B cell (primary cell): ENCODE data around the gene HECTD1.

Experiments
- EZH2 ChIP-seq: IDR thresholded peaks from 2 replicates; pipeline ENCODE4 v1.6.1; 2012; ENCODE audit warnings: borderline replicate concordance, low read depth, mild to moderate bottlenecking, moderate library complexity, low read length; ENCODE audit not compliant: insufficient read depth, poor library complexity, severe bottlenecking
- TF ChIP-seq, protein P1 (sequence below): fragments of 200-600 bp; IDR thresholded peaks from one replicate; pipeline ENCODE4 v1.8.0; 2022; ENCODE audit warnings: antibody characterized with exemption, mild to moderate bottlenecking

DNA sequence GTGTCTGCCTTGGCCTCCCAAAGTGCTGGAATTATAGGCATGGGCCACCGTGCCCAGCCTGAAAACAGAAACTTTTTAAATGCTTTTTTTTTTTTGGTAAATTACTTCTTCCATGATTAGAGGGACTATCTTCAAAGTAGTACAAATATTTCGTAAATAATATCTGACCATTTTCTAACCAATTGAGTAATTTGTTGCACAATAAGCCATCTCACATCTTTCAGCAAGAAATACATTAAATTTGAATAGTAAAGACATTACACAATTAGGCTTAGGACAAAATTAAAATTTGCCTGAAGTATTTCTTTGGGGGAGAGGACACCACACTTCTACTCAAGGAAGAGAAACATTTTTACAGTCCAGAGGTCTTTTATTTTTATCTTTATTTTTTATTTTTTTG lies 96.7 kb downstream of the HECTD1 start:
- TF ChIP-seq, protein P1, sequence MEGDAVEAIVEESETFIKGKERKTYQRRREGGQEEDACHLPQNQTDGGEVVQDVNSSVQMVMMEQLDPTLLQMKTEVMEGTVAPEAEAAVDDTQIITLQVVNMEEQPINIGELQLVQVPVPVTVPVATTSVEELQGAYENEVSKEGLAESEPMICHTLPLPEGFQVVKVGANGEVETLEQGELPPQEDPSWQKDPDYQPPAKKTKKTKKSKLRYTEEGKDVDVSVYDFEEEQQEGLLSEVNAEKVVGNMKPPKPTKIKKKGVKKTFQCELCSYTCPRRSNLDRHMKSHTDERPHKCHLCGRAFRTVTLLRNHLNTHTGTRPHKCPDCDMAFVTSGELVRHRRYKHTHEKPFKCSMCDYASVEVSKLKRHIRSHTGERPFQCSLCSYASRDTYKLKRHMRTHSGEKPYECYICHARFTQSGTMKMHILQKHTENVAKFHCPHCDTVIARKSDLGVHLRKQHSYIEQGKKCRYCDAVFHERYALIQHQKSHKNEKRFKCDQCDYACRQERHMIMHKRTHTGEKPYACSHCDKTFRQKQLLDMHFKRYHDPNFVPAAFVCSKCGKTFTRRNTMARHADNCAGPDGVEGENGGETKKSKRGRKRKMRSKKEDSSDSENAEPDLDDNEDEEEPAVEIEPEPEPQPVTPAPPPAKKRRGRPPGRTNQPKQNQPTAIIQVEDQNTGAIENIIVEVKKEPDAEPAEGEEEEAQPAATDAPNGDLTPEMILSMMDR, result no peak
- no peak for TF ChIP-seq EZH2
